ENCODE results near the gene DOP1A. TPM values are rescaled to one million over a fixed set of nuclear protein-coding genes. Genes with fewer than 3 reads are reported as not detected.

DOP1A gene
- polyA plus RNA-seq, 1 experiment: 4.7 TPM

- Histone ChIP-seq H3K27me3 (ENCODE audit: control insufficient read depth, insufficient read depth, low read length) (no peaks in the 10 kb centered on the region), H3K4me3 (ENCODE audit: low read depth, low read length) (no peak overlapping the region), H3K36me3 (ENCODE audit: control insufficient read depth, insufficient read depth, low read length) (0 out of 2 replicates have a peak, but pooled peaks cover 1% of the 10 kb centered on the region)
- TF ChIP-seq CTCF (IDR thresholded peaks at IDR 0.05; ENCODE audit: insufficient read depth, low read depth, low read length): no peak
- POLR2A ChIA-PET: no interaction called here
- CTCF ChIA-PET: interaction anchor here (0.8 to 12.0 kb wide), 6 partner anchors 9 to 294 kb away, joined by 3 to 302 read pairs (median 8); partner anchors contain the start of genes DOP1A, PRSS35 and UBE3D
- no peak for DNase-seq (ENCODE audit: low read depth)
Observed at GRCh38 chr6:83216806-83217205, 149.3 kb downstream of the DOP1A start.

Other genes starting within 250 kb of the DOP1A start
- 2.1 and 2.5 TPM in 2 replicates for gene UBE3D, start 1.8 kb upstream of the DOP1A start, polyA plus RNA-seq (2011; rRNA removed)
- gene PGM3, start 125.6 kb downstream of the DOP1A start, polyA plus RNA-seq (2011; rRNA removed): 74.4 and 96.5 TPM in 2 replicates
- gene RWDD2A, start 125.7 kb downstream of the DOP1A start, polyA plus RNA-seq (2011; rRNA removed): 4.4 and 6.9 TPM in 2 replicates

Measured in BJ (cell line).